EH (cell line): Measurements from ENCODE around the gene TSR1.

Experiments used
- DNase-seq: peaks from one replicate; pipeline ENCODE4 v3.0.0-alpha.2; 2015; ENCODE audit warnings: low read depth

The TSR1 gene

DNA sequence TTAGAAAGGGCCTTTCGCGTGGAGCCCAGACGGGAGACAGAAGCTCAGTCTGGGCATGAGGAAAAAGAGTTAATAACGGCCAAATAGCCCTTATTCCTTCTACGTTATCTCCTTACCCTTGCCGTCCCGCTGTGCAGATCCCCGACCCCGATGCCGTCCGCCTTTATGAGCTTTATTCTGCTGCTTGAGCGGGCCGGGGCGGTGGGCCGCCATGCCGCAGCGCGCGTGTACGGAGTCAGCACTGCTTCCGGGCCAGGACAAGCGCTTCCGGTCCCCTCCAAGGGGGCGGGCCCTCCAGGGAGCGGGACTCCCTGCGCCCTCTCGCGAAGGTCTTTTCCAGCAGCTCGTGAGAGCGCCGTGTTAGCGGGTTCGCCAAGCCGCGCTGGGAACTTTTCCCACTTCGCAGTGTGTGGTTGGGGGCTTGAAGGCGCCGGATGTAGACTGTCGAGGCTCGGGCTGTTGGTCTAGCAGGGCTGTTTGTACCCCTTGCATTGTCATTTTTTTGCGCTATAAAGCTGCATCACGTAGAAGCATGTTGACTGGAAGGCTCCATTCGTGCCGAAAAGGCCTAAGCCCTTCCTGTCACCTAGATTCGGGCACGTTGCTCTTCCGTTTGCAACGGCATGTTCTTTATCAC is at the start of gene TSR1:
Gene TSR1 (minus strand): TSS at position 243 of the 637 bp plus-strand sequence. CDS start 30 bp downstream, at position 213.
- peak; percentile 91 for DNase-seq

DNA sequence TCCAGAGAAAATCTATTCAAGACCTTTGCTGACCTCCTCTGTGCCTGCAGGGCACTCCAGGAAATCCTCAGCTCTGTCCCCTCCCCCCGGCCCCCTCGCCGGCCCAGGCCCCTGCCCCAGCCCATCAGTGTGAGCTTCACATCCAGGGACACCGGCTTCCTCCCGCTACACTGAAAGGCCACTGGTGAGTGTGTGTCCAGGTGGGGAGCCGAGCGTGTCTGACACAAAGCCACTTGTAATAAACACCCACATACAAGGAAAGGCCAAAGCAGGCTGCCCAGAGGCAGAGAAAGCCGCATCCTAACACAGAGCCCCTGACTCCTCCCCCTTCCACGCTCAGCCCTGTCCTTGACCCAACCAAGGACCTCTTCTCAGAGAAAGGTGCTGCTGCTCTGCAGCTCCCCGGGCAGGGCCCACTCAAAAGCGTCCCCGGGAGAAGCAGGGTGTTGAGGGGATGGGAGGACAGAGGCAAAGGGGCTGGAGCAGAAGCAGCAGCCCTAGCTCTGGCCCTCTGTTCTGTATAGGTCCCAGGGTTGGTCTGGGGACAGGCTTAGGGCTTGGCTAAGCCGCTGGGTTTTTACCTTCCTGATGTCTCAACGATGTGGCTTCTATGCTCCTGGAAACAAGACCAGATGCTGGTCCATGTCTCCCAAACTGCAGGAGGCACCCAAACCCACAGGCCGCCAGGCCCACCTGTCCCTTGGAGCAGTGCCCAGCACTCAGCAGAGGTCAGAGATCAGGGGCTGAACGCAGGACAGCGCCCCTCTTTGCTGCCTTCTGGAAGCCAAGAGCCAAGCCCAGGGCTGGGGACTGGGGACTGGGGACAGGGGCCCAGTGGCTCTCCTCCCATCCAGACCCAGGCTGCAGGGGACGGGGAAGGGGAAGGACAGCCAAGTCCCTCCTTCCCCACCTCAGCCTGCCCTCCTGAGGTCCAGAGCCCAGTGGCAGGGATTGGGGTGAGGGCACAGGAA is 49.3 kb upstream of the TSR1 start:
- no peak for DNase-seq

DNA sequence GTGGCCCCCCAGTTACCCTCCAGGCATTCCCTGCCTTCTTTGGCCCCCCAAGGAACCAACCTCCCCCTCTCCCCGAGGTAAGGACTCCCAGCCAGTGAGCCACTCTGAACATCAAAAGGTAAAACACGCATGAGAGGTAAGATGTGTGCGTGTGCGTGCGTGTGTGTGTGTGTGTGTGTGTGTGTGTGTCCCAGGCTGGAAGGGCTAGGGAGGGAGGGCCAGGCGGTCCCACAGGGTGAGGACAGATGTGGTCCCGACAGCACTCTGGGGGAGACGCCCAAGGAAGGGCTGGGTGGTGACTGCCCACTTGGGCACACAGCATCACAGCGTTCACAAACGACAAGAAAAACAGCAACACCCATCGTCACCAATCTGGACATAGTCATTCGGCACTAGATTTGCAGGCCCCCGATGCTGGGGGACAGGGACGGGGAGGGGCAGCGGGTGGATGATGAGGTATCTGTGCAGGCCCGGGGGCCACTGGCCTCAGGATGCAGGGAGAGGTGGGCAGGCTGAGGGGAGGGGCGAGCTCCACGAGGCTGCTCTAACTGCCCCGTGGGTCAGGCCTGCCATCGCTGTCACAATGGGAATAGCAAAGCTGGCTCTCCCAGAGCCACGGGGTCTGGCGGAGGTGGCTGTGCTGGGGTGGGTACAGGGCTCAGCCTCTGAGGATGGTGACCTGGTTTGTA is 48.3 kb upstream of the TSR1 start:
- DNase-seq, result no peak

DNA sequence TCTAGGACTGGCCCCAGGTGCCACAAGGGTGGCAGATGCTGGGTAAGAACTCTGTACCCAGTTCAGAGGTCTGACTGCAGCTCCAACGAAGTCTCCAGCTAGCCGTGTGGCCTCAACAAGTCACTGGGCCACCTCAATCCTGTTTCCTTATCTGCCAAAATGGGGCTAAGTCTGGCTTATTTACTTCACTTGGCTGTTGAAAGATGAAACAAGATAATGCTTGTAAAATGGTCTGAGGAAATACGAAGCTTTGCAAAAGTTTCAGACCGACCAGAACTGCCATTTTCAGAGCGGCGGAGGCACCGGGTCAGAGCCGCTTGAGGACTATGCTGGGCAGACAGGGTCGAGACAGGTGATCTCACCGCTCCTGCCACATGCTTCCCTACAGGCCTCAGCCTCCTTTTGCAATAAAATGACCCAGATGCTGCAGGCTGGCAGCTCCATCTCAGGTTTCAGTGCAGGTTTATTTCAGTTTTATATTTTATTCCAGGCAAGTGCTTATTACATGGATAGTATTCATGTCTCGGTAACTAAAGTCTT is 47.4 kb upstream of the TSR1 start:
- DNase-seq, result no peak

DNA sequence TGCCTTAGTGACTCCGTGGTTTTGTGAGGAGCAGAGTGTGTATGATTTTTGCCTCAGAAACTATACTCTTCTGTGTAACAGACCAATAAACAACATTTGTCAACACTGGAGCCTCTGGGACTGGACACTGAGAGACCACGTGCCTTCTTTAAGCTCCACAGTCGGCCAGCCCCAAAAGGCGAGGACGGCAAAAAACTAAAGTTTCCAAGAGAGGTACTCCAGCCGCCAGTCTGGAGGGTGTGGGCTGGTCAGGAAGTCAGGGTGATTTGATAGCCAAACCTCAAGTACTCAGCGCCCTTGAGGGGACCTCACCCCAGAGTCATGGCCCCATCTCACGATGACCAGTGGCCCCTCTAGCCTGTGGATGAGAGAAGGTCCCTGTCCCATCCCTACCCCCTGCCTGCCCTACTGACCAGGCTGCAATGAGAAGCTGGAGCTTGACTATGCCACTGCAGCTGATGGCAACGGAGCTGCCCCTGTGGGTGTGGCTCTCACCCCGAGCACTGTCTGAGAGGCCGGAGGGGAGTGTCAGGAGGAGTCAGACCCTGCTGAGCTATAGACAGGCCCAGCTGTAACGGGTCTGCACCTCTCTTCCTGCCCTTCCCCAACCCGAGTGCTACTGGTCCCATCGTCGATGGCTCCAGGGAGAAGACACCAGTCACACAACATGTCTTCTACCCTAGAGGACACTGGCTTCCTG is 44.8 kb upstream of the TSR1 start:
- no peak for DNase-seq

DNA sequence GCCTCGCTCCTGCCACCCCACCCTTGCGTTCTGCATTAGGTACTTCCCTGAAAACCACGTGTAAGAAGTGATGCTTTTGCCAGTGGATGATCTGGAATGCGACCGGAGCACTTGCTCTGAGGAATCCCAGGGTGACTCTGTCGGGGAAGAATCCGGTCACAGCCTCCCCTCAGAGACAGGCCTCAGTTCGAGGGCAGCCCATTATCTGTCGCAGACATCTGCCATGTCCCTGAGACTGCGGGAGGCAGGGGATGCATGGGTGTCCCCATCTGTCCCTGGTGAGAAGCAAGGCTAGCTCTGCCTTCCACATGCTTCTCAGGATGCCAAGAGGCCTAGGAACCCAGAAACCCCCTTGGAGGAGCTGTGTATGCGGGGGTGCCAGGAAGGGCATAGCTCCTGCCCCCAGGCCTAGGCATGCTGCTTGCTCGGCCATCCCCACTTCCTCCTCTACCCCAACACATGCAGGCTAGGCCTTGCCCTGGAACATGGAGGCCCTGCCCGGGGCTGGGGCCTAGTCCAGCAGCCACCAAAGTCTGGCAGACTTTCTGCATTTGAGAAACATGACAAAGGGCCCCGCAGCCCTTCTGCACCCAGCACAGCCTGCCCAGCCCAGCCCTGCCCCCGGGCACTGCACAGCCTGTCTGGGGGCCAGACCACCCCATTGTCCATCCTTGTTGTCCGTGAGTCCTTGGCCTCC is 44.1 kb upstream of the TSR1 start:
- peak; percentile 72 for DNase-seq

DNA sequence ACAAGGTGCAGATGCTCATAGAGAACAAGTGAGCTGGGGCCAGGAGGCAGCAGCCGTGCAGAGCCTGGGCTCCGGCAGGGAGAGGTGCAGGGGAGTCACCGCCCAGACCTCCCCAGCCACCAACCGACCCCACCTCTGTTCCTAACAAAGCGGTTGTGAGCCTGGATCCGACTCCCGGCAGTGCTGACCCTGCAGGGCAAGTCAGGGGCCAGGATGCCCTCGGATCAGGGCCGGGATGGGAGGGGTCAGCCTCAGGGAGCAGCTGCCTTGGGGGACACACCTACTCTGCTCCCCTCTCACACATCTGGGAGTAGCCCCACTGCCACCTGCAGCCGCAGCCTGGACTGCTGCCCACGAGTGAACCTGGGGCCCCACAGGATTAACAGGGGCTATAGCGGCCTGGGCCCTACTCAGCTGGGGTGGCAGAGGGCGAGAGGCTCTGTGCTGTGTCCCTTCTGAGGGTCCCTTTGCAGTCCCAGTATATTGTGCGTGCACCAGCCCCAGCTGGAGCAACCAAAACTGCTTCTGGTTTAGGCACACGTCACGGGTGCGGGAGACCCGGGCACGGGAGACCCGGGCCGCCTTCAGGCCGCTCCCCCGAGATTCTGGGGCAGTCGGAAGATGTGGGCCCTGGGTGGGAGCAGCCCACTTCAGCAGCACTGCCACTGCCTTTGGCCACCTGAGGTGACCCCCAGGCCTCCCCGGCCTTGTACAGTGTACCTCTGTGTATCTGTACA is 43.4 kb upstream of the TSR1 start:
- DNase-seq, result no peak

DNA sequence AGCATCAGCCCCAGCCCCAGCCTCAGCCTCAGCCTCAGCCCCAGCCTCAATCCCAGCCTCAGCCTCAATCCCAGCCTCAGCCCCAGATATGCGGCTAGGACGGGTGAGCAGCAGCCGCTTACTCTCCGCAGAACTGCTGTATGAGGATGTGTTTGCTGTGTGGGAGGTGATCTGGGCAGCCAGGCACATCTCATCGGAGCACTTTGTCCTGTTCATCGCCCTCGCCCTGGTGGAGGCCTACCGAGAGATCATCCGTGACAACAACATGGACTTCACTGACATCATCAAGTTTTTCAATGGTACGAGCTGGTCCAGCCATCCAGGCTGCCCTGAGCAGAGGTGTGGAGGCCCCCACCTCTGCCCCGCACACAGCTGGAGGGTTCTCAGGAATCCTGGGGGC is 42.6 kb upstream of the TSR1 start:
- DNase-seq, result no peak

DNA sequence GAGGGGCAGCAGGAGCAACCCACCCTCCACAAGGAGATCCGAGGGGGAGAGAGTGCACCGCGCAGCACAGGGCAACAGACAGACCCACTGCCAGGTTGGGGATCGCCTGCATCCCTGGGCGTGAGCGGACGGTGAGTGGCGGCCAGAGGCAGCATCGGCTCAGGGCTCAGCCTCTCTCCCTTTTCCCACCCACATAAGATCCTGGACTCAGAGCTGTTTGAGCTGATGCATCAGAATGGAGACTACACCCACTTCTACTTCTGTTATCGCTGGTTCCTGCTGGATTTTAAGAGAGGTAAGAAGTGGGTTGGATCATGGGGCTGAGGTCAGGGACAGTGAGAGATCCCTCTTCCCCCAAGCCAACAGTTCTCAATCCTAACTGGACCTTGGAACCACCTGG is 41.4 kb upstream of the TSR1 start:
- DNase-seq, result no peak

DNA sequence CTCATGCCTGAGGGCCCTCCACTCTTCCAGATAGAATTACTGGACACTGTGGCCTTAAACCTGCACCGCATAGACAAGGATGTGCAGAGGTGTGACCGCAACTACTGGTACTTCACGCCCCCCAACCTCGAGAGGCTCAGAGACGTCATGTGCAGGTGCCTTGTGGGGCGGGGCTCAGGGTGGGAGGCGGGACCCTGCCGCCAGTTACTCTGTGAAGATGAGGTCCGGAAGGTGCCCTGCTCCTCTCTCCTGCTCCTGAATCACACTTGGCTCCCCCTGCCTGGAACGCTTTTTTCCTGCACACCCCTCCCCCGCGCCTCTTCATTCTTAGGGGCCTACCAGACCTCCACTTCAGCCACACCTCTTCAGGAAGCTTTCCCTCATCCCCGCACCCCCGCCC is 39.9 kb upstream of the TSR1 start:
- no peak for DNase-seq

DNA sequence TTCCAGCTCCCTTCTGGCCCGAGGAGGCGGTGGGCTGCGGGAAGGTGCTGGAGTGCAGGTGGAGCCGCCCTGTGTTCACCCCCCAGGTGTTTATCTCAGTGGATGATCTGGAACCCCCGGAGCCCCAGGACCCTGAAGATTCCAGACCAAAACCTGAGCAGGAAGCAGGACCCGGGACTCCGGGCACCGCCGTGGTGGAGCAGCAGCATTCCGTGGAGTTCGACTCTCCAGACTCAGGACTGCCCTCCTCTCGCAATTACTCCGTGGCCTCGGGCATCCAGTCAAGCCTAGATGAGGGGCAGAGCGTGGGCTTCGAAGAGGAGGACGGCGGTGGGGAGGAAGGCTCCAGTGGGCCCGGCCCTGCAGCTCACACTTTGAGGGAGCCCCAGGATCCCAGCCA is 39.1 kb upstream of the TSR1 start:
- no peak for DNase-seq

DNA sequence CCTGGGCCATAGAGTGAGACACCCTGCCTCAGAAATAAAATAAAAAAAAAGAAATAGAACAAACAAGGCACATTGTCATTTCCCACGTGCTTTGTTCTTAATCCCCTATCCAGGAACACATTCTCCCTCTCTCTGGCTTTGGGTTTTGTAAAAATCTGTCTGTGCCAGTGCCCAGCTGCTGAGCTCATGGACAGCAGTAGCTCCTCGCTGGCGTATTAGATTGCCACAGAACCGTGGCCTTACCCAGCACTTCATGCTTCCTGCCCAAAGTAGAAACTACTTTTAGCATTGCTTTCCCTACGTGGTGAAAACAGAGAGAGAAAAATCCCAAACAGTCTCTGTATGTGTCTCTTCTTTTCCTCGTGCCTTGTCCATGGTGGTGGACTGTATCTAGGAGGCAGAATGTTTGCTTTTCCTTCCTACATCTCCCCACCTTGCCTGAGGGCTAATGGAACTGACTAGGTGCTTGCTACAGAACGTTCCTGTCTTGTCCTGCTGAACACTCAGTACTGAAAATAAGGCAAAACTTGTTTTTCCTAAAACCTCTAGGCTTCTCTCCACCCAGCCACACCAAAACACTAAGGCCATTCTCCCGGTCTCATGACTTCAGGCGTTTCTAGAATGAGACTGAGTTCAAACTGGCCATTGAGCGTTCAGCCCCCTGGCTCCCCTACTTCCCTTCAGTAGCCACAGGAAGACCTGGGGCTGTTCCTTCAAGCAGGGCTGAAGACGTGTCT is 38.5 kb upstream of the TSR1 start:
- DNase-seq, result no peak

DNA sequence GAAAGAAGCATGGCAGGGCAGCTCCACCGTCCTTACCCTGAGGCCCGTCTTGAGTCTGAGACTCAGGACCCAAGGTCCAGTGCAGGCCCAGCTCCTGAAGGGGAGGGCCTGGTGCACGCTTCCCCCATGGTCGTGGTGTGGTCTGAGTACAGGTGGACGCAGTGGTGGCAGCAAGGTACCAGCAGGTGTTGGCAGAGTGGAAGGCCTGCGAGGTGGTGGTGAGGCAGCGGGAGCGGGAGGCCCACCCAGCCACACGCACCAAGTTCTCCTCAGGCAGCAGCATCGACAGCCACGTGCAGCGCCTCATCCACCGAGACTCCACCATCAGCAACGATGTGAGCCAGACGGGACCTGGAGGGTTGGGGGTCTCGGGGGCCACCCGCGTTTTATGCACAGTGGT is 36.9 kb upstream of the TSR1 start:
- DNase-seq, result no peak

DNA sequence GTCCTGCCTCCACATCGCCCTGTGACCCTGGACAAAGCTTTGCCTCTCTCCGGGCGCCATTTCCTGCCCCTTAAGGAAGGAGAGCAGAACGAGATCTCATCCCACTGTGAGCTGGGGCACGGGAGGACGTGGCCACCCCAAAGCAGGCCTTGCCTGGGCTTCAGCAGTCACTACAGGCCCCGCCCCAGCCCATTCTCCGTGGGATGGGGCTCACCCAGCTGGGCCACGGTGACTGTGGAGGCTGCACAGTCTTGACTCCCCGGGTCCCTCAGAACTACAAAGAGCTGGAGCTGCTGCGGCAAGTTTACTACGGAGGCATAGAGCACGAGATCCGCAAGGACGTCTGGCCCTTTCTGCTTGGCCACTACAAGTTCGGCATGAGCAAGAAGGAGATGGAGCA is 36.4 kb upstream of the TSR1 start:
- no peak for DNase-seq

DNA sequence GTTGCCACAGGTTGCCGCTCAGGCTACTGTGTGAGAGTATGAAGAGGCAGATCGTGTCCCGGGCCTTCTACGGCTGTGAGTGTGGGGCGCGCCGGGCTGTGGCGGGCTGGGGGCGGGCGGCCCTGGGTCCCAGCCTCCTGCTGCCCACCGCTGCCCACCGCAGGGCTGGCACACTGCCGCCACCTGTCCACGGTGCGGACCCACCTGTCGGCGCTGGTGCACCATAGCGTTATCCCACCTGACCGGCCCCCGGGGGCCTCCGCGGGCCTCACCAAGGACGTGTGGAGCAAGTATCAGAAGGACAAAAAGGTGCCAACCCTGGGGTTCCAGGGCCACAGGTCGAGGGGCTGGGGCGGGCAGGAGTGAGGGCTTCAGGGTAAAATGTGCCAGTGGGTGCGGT is 35.9 kb upstream of the TSR1 start:
- DNase-seq, result no peak

DNA sequence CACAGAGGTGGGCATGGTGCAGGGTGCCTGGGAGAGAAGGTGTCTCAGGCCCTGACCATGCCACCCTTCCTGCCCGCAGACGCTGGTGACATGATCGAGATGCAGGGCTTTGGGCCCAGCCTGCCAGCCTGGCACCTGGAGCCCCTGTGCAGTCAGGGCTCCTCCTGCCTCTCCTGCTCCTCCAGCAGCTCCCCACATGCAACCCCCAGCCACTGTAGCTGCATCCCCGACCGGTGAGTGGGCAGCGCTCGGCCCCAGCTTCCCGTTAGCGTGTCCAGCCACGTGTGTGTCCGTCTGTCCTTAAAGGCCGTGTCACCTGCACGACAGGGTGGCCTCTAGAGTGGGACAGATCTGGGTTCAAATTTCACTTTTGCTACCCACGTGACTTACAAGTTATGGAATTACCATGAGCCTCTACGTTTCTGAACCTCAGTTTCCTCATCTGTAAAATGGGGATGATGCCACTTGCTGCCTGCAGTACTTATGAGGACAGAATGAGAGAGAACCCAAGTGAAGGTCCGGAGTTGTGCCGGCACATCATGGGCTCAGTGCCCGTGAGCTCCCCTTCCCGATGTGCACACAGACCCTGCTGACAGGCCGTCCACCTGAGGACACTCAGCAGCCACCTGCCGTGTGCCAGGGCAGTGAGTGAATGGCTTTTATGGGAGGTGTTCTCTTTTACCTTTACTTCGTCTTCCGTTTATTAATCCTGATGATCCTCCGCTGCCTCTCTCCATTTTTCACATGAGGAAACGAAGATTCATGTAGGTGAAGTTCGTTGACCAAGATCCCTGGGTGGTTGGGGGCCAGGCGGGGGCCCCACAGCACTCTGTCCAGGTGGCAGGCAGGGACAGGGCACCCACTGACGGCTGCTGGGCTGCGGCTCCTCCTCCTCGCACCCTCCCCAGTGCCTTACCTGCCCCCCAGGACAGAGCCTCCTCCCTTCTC is 35.2 kb upstream of the TSR1 start:
- DNase-seq, result no peak

DNA sequence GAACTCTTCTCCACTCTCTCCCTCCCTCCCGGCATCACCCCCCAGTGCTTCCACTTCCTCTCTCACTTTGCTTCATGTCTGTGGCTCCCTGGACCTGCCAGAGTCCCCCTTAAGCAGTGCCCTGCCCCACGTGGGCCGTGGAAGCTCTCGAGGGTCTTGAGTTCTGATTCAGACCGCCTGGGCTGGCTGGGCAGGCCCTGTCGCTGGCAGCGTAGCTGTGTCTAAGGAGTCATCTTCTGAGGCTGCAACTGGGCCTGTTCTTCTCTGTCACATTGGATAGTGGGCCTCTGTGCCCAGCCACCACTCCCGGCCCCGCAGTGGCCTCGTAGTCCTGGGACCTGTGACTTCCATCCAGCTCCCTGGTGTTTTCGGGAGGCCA is 33.9 kb upstream of the TSR1 start:
- DNase-seq, result no peak

DNA sequence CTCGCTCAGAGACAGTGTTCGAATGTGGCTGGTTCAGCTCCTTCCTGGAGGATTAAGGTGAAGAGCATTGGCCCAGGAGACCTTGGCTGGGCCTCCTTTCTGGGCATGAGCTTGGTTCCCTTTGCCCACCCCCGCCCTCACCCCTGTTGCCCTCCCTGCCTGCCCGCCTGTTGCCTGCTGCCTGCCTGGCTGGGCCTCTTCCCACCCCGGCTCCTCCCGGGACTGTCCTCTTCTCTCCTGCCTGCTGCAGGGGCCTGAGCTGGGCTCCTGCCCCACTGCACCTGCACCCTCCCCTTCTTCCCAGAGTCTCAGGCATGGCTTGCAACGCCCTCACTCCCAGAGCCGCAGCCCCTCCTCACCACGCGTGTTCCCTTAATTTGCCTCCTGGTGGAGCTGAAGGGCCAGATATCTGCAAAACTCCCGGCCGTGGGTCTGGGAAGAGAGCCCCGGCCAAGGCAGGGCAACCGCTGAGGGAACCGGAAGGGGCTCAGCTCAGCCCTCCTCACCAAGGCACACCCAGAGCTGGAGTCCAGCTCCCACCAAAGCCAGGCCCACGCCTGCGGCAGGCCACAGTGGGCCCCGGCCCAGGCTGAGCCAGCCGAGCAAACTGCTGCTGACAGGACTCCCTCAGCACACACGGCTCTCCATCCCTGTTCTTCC is 33.4 kb upstream of the TSR1 start:
- DNase-seq, result no peak
